Measurements from ENCODE around the gene KCNQ1OT1. TPM values are rescaled to one million over a fixed set of nuclear protein-coding genes. Genes with fewer than 3 reads are reported as not detected.

The KCNQ1OT1 gene
- 0.03 and 0.05 TPM in 2 replicates for polyA plus RNA-seq (2012; rRNA removed)
- under 0.01 TPM in 2 replicates for polyA plus RNA-seq (2012; cell fraction: cytosol; rRNA removed)
- 0.23 and 0.37 TPM in 2 replicates for polyA plus RNA-seq (2012; cell fraction: nucleus; rRNA removed)

GRCh38 chr11:2699531-2700414 is at the start of gene KCNQ1OT1:
Gene KCNQ1OT1 (minus strand): TSS chr11:2699994.
- peak within 1 kb of the TSS; percentile 88 for H3K4me2 ChIP-seq
- no peaks in the 10 kb centered on the region for H3K36me3 ChIP-seq (replicated peaks in 1 of 2; ENCODE audit: control insufficient read depth in 1 of 2, insufficient read depth in 2 of 2, low read length in 1 of 2)
- no peaks in the 10 kb centered on the region for H3F3A ChIP-seq (replicated peaks; ENCODE audit: insufficient read depth)
- 74% methylated on average over 28 of the region's 98 CpGs for WGBS (ENCODE audit: low lambda C conversion rate)
- no peaks in the 10 kb centered on the region for H3K9me3 ChIP-seq
- peak within 1 kb of the TSS; percentile 67 to 70 for H3K4me3 ChIP-seq (ENCODE audit: low read depth in 2 of 2, low read length in 1 of 2)
- H3K27me3 ChIP-seq (ENCODE audit: insufficient read depth), result no peaks in the 10 kb centered on the region
- peaks cover 38% of the 10 kb centered on the region for H4K20me1 ChIP-seq (ENCODE audit: insufficient read depth)
- peak; percentile 94 for DNase-seq
- no peaks in the 10 kb centered on the region for H3K9me2 ChIP-seq
- POLR2A ChIA-PET, result interaction anchor here (0.6 to 2.0 kb wide), 15 partner anchors 9 to 187 kb away, joined by 3 to 16 read pairs (median 4); no protein-coding TSS in a partner anchor
- CTCF ChIA-PET, result interaction anchor here (0.6 to 2.0 kb wide), 3 partner anchors 79 to 168 kb away, joined by 3 to 7 read pairs (median 4); no protein-coding TSS in a partner anchor
- peaks cover 0 to 29% of the 10 kb centered on the region in 2 experiments; a peak in 1 of 4 replicates for H3K4me1 ChIP-seq (ENCODE audit: control insufficient read depth in 1 of 2, insufficient read depth in 2 of 2, low read depth in 1 of 2, low read length in 1 of 2)
- peak within 1 kb of the TSS; percentile 35; the same call in 1 of the 2 replicates for H2AFZ ChIP-seq (ENCODE audit: low read depth)
- H3K27ac ChIP-seq (ENCODE audit: low read depth in 2 of 2, low read length in 1 of 2), result peak within 1 kb of the TSS; percentile 60 to 87
- peaks cover 49% of the 10 kb centered on the region for H3K79me2 ChIP-seq (ENCODE audit: insufficient read depth)
- H3K9ac ChIP-seq, result peak within 1 kb of the TSS; percentile 86
- no peak for TF ChIP-seq JUND (IDR thresholded peaks at IDR 0.05)
- no peak for TF ChIP-seq TEAD4 (IDR thresholded peaks at IDR 0.05; ENCODE audit: borderline replicate concordance, insufficient read depth)
- TF ChIP-seq FOXJ3 (CRISPR knock-in tag; IDR thresholded peaks at IDR 0.05), result no peak
- no peak for TF ChIP-seq RAD21 (IDR thresholded peaks at IDR 0.05; ENCODE audit: low read length)
- TF ChIP-seq, protein P1, sequence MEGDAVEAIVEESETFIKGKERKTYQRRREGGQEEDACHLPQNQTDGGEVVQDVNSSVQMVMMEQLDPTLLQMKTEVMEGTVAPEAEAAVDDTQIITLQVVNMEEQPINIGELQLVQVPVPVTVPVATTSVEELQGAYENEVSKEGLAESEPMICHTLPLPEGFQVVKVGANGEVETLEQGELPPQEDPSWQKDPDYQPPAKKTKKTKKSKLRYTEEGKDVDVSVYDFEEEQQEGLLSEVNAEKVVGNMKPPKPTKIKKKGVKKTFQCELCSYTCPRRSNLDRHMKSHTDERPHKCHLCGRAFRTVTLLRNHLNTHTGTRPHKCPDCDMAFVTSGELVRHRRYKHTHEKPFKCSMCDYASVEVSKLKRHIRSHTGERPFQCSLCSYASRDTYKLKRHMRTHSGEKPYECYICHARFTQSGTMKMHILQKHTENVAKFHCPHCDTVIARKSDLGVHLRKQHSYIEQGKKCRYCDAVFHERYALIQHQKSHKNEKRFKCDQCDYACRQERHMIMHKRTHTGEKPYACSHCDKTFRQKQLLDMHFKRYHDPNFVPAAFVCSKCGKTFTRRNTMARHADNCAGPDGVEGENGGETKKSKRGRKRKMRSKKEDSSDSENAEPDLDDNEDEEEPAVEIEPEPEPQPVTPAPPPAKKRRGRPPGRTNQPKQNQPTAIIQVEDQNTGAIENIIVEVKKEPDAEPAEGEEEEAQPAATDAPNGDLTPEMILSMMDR (IDR thresholded peaks at IDR 0.05), result 0 out of 2 replicates have a peak, but pooled peaks have one; percentile 9
- peak; percentile 68 for TF ChIP-seq IRF3 (IDR thresholded peaks at IDR 0.05; ENCODE audit: low read depth, low read length)
- TF ChIP-seq YY1 (IDR thresholded peaks at IDR 0.05; ENCODE audit: low read depth), result no peak
- TF ChIP-seq RCOR1 (IDR thresholded peaks at IDR 0.05; ENCODE audit: low read length), result no peak
- TF ChIP-seq SMC3 (IDR thresholded peaks at IDR 0.05; ENCODE audit: low read depth, low read length), result 0 out of 2 replicates have a peak, but pooled peaks have one; percentile 12
- peak; percentile 93 for TF ChIP-seq TAF1 (IDR thresholded peaks at IDR 0.05; ENCODE audit: borderline replicate concordance, low read depth, low read length)
- no peak for TF ChIP-seq ELF1 (IDR thresholded peaks at IDR 0.05)
- TF ChIP-seq, protein P2, sequence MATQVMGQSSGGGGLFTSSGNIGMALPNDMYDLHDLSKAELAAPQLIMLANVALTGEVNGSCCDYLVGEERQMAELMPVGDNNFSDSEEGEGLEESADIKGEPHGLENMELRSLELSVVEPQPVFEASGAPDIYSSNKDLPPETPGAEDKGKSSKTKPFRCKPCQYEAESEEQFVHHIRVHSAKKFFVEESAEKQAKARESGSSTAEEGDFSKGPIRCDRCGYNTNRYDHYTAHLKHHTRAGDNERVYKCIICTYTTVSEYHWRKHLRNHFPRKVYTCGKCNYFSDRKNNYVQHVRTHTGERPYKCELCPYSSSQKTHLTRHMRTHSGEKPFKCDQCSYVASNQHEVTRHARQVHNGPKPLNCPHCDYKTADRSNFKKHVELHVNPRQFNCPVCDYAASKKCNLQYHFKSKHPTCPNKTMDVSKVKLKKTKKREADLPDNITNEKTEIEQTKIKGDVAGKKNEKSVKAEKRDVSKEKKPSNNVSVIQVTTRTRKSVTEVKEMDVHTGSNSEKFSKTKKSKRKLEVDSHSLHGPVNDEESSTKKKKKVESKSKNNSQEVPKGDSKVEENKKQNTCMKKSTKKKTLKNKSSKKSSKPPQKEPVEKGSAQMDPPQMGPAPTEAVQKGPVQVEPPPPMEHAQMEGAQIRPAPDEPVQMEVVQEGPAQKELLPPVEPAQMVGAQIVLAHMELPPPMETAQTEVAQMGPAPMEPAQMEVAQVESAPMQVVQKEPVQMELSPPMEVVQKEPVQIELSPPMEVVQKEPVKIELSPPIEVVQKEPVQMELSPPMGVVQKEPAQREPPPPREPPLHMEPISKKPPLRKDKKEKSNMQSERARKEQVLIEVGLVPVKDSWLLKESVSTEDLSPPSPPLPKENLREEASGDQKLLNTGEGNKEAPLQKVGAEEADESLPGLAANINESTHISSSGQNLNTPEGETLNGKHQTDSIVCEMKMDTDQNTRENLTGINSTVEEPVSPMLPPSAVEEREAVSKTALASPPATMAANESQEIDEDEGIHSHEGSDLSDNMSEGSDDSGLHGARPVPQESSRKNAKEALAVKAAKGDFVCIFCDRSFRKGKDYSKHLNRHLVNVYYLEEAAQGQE (IDR thresholded peaks at IDR 0.05; ENCODE audit: low read depth, low read length), result no peak; the same call in 1 of the 2 replicates
- no peak for TF ChIP-seq ZBTB33 (IDR thresholded peaks at IDR 0.05; ENCODE audit: borderline replicate concordance, low read depth)
- no peak for TF ChIP-seq EP300 (IDR thresholded peaks at IDR 0.05; ENCODE audit: borderline replicate concordance in 1 of 2, low read depth in 1 of 2, low read length in 1 of 2)
- peak; percentile 92 for TF ChIP-seq RFX5 (IDR thresholded peaks at IDR 0.05; ENCODE audit: low read length)
- no peak for TF ChIP-seq MEF2A (IDR thresholded peaks at IDR 0.05; ENCODE audit: borderline replicate concordance, low read depth)
- no peak for TF ChIP-seq RXRA (IDR thresholded peaks at IDR 0.05; ENCODE audit: borderline replicate concordance, low read depth)
- TF ChIP-seq MXI1 (IDR thresholded peaks at IDR 0.05; ENCODE audit: low read depth, low read length), result peak; percentile 9; the same call in 1 of the 2 replicates
- no peak for TF ChIP-seq EZH2phosphoT487 (IDR thresholded peaks at IDR 0.05; ENCODE audit: borderline replicate concordance, low read depth)
- TF ChIP-seq, protein P3, sequence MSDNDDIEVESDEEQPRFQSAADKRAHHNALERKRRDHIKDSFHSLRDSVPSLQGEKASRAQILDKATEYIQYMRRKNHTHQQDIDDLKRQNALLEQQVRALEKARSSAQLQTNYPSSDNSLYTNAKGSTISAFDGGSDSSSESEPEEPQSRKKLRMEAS (IDR thresholded peaks at IDR 0.05; ENCODE audit: low read depth), result peak; percentile 31; the same call in 1 of the 2 replicates
- peak; percentile 94 for TF ChIP-seq POLR2AphosphoS5 (IDR thresholded peaks at IDR 0.05; ENCODE audit: low read depth, low read length)

Data from SK-N-SH (cell line).